SIG-M5 treated with dmso at 0.1 percent for 504 hours (cell line): ENCODE results near the gene PNMA8C.
"Not testable (repeated sequence)": the region's sequence is repeated elsewhere in the genome, so short reads cannot be mapped to it uniquely, and the experiment has no call there.

ENCODE experiments used
- DNase-seq: peaks from one replicate; lab custom pipeline; 2025; ENCODE audit not compliant: unreplicated experiment; lab: John Stamatoyannopoulos, UW

The PNMA8C gene

GRCh38 chr19:46447824-46448223 is 19.1 kb upstream of the PNMA8C start:
- DNase-seq, result no peak

- no peak for DNase-seq
Observed at GRCh38 chr19:46447006-46447405, 18.3 kb upstream of the PNMA8C start.

- DNase-seq, result no peak
Observed at GRCh38 chr19:46446021-46446420, 17.3 kb upstream of the PNMA8C start.

GRCh38 chr19:46442808-46443450 is 14.2 kb upstream of the PNMA8C start:
- no peak for DNase-seq

GRCh38 chr19:46441866-46442265 is 13.1 kb upstream of the PNMA8C start:
- DNase-seq, result no peak

GRCh38 chr19:46435689-46436088 is 7.0 kb upstream of the PNMA8C start:
- DNase-seq, result not testable (repeated sequence)

GRCh38 chr19:46435009-46435408 is 6.3 kb upstream of the PNMA8C start:
- no peak for DNase-seq

- DNase-seq, result not testable (repeated sequence)
Observed at GRCh38 chr19:46433470-46433869, 4.7 kb upstream of the PNMA8C start.

- DNase-seq, result no peak
Observed at GRCh38 chr19:46431824-46432223, 3.1 kb upstream of the PNMA8C start.

GRCh38 chr19:46429999-46430398 is 1.3 kb upstream of the PNMA8C start:
- DNase-seq, result no peak

- DNase-seq, result no peak
Observed at GRCh38 chr19:46427518-46428045, 1.2 kb downstream of the PNMA8C start.

GRCh38 chr19:46426506-46427162 is 2.1 kb downstream of the PNMA8C start:
- DNase-seq, result no peak

GRCh38 chr19:46426035-46426505 is 2.7 kb downstream of the PNMA8C start:
- no peak for DNase-seq

GRCh38 chr19:46423188-46423587 is 5.5 kb downstream of the PNMA8C start:
- no peak for DNase-seq

GRCh38 chr19:46422344-46422743 is 6.4 kb downstream of the PNMA8C start:
- DNase-seq, result no peak

GRCh38 chr19:46420056-46420455 is 8.7 kb downstream of the PNMA8C start:
- no peak for DNase-seq

GRCh38 chr19:46415804-46416709 is 12.7 kb downstream of the PNMA8C start:
- not testable (repeated sequence) for DNase-seq

- DNase-seq, result not testable (repeated sequence)
Observed at GRCh38 chr19:46414899-46415298, 13.8 kb downstream of the PNMA8C start.

GRCh38 chr19:46413262-46414031 is 15.3 kb downstream of the PNMA8C start, which contains the start of gene CCDC8:
Gene CCDC8, minus strand, starts transcription at chr19:46413564. Its CDS starts 754 bp downstream, at chr19:46412810.
- DNase-seq, result no peak

GRCh38 chr19:46412650-46413261 is 16.0 kb downstream of the PNMA8C start:
- DNase-seq, result no peak
